Epithelial cell of esophagus (primary cell): ENCODE data around the gene HIP1R.
A peak's percentile ranks its signal among the peaks of the same experiment; 100 is the strongest.

ENCODE experiments used
- DNase-seq: peaks from one replicate; pipeline ENCODE4 v3.0.0; 2010; ENCODE audit warnings: low read depth
- H3K4me3 ChIP-seq: 2 replicates; pipeline ENCODE4 v1.5.1; 2011; ENCODE audit warnings: mild to moderate bottlenecking, low read length, control low read depth
- CTCF ChIP-seq: IDR thresholded peaks from 2 replicates; pipeline ENCODE4 v1.5.1; 2011; ENCODE audit warnings: low read depth, mild to moderate bottlenecking, low read length, control low read depth, inconsistent platforms; ENCODE audit not compliant: insufficient read depth; ENCODE audit errors: missing control alignments

The HIP1R gene

GRCh38 chr12:122820138-122820537 lies 15.1 kb upstream of the HIP1R start:
- no peak overlapping the region for H3K4me3 ChIP-seq
- no peak for TF ChIP-seq CTCF
- DNase-seq: no peak

- no peak overlapping the region for H3K4me3 ChIP-seq
- no peak for DNase-seq
- TF ChIP-seq CTCF: no peak
Measured at GRCh38 chr12:122820838-122821271, 14.4 kb upstream of the HIP1R start.

GRCh38 chr12:122823429-122823828 lies 11.8 kb upstream of the HIP1R start:
- no peak overlapping the region for H3K4me3 ChIP-seq
- TF ChIP-seq CTCF: no peak
- DNase-seq: no peak

- DNase-seq: peak; percentile 41
- H3K4me3 ChIP-seq: peak overlapping the region; percentile 32
- TF ChIP-seq CTCF: no peak
Measured at GRCh38 chr12:122825773-122826724, 9.2 kb upstream of the HIP1R start.

GRCh38 chr12:122827258-122827657 lies 8.0 kb upstream of the HIP1R start:
- no peak for TF ChIP-seq CTCF
- no peak overlapping the region for H3K4me3 ChIP-seq
- DNase-seq: no peak

- H3K4me3 ChIP-seq: no peak overlapping the region
Measured at GRCh38 chr12:122830517-122831214, 4.6 kb upstream of the HIP1R start.

More at GRCh38 chr12:122830517-122831214, 4.6 kb upstream of the HIP1R start:
- no peak for TF ChIP-seq CTCF
- DNase-seq: peak; percentile 99
